Loucy (cell line): ENCODE measurements around the gene IRF2BPL.
A peak's percentile ranks its signal among the peaks of the same experiment; 100 is the strongest.

Experiments
- H2AFZ ChIP-seq: fragments of 200-600 bp; sonication (generic); 2 replicates; pipeline ENCODE4 v1.6.0; 2016; ENCODE audit warnings: antibody characterized with exemption, mild to moderate bottlenecking, low read length, moderate library complexity
- H3F3A ChIP-seq: fragments of 200-600 bp; 2 replicates; pipeline ENCODE4 v1.6.0; 2016; ENCODE audit warnings: antibody characterized with exemption, low read depth, mild to moderate bottlenecking
- H3K27me3 ChIP-seq: fragments of 200-600 bp; sonication (generic); 2 replicates; pipeline ENCODE4 v1.6.1; 2014; ENCODE audit warnings: low read length, mild to moderate bottlenecking; ENCODE audit not compliant: insufficient read depth, poor library complexity, severe bottlenecking
- H3K36me3 ChIP-seq: fragments of 200-600 bp; sonication (generic); 2 replicates; pipeline ENCODE4 v1.6.1; 2016; ENCODE audit warnings: low read length; ENCODE audit not compliant: insufficient read depth
- H3K4me1 ChIP-seq: fragments of 200-600 bp; sonication (generic); 2 replicates; pipeline ENCODE4 v1.5.1; 2014; ENCODE audit warnings: low read length, mild to moderate bottlenecking; ENCODE audit not compliant: insufficient read depth, poor library complexity, severe bottlenecking
- H3K4me2 ChIP-seq: fragments of 200-600 bp; sonication (generic); 2 replicates; pipeline ENCODE4 v1.6.0; 2014; ENCODE audit warnings: antibody characterized with exemption, low read length, low read depth, mild to moderate bottlenecking; ENCODE audit not compliant: poor library complexity, severe bottlenecking
- H3K4me3 ChIP-seq: fragments of 200-600 bp; sonication (generic); 2 replicates; pipeline ENCODE4 v1.5.1; 2014; ENCODE audit warnings: low read length, mild to moderate bottlenecking, mixed read lengths; ENCODE audit not compliant: poor library complexity, severe bottlenecking
- H3K79me2 ChIP-seq: fragments of 200-600 bp; sonication (generic); 2 replicates; pipeline ENCODE4 v1.6.1; 2014; ENCODE audit warnings: low read length; ENCODE audit not compliant: insufficient read depth
- H3K9ac ChIP-seq: fragments of 200-600 bp; sonication (generic); 2 replicates; pipeline ENCODE4 v1.6.0; 2014; ENCODE audit warnings: mild to moderate bottlenecking, low read depth, low read length, moderate library complexity; ENCODE audit not compliant: poor library complexity, severe bottlenecking
- H3K9me2 ChIP-seq: fragments of 200-600 bp; sonication (generic); replicated peaks from 2 replicates; pipeline ENCODE4 v1.6.1; 2016; ENCODE audit warnings: low read depth, low read length, mixed read lengths
- H3K9me3 ChIP-seq: fragments of 200-600 bp; sonication (generic); 2 replicates; pipeline ENCODE4 v1.6.1; 2014; ENCODE audit warnings: mild to moderate bottlenecking, antibody characterized with exemption, low read length, low read depth; ENCODE audit not compliant: insufficient read depth
- H4K20me1 ChIP-seq: fragments of 200-600 bp; sonication (generic); 2 replicates; pipeline ENCODE4 v1.6.0; 2014; ENCODE audit warnings: antibody characterized with exemption, low read length, mild to moderate bottlenecking; ENCODE audit not compliant: insufficient read depth, poor library complexity, severe bottlenecking
- EZH2phosphoT487 ChIP-seq: fragments of 200-600 bp; IDR thresholded peaks from 2 replicates; pipeline ENCODE4 v1.6.1; 2018; ENCODE audit warnings: antibody characterized with exemption, mild to moderate bottlenecking, moderate library complexity, borderline replicate concordance
- TF ChIP-seq, protein P1 (sequence below): fragments of 200-600 bp; sonication (generic); conservative IDR thresholded peaks from 2 replicates; pipeline ENCODE4 v1.5.1; 2014; ENCODE audit warnings: mild to moderate bottlenecking, antibody characterized with exemption, low read length

Gene IRF2BPL

GRCh38 chr14:77011245-77011644 is 17.3 kb downstream of the IRF2BPL start:
- no peak overlapping the region for H3K4me3 ChIP-seq
- H3K9me3 ChIP-seq, result no peaks in the 10 kb centered on the region
- peaks cover 20% of the 10 kb centered on the region for H3K4me1 ChIP-seq
- TF ChIP-seq, protein P1, sequence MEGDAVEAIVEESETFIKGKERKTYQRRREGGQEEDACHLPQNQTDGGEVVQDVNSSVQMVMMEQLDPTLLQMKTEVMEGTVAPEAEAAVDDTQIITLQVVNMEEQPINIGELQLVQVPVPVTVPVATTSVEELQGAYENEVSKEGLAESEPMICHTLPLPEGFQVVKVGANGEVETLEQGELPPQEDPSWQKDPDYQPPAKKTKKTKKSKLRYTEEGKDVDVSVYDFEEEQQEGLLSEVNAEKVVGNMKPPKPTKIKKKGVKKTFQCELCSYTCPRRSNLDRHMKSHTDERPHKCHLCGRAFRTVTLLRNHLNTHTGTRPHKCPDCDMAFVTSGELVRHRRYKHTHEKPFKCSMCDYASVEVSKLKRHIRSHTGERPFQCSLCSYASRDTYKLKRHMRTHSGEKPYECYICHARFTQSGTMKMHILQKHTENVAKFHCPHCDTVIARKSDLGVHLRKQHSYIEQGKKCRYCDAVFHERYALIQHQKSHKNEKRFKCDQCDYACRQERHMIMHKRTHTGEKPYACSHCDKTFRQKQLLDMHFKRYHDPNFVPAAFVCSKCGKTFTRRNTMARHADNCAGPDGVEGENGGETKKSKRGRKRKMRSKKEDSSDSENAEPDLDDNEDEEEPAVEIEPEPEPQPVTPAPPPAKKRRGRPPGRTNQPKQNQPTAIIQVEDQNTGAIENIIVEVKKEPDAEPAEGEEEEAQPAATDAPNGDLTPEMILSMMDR, result peak; percentile 24; the same call in 1 of the 2 replicates
- no peak for TF ChIP-seq EZH2phosphoT487
- no peaks in the 10 kb centered on the region for H3F3A ChIP-seq
- no peaks in the 10 kb centered on the region for H3K9me2 ChIP-seq
- no peak overlapping the region for H3K9ac ChIP-seq
- H3K4me2 ChIP-seq, result no peak overlapping the region
- no peaks in the 10 kb centered on the region for H3K79me2 ChIP-seq
- no peaks in the 10 kb centered on the region for H4K20me1 ChIP-seq
- no peaks in the 10 kb centered on the region for H3K36me3 ChIP-seq
- H3K27me3 ChIP-seq, result no peaks in the 10 kb centered on the region
- no peak overlapping the region for H2AFZ ChIP-seq

DNA sequence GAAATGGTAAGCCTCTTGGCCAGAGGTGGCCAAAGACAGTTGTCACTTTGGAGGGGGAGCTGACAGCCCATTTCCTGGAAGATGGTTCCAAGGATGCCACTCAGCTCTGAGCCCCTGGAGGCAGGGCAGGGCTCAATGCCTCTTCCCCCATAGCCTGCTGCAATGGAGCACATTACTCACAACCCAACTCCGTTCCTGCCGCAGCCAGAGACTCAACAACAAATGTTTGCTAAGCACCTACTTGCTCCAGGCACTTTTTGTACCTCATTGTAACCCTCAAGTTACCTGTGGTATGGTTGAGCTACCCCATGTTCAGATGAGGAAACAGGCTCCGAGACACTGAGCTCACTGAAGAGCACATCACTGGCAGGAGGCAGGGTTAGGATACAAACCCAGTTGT is 19.5 kb downstream of the IRF2BPL start:
- no peaks in the 10 kb centered on the region for H3K36me3 ChIP-seq
- H2AFZ ChIP-seq, result no peak overlapping the region
- H3K79me2 ChIP-seq, result no peaks in the 10 kb centered on the region
- no peaks in the 10 kb centered on the region for H3F3A ChIP-seq
- H3K4me3 ChIP-seq, result no peak overlapping the region
- no peak for TF ChIP-seq EZH2phosphoT487
- H4K20me1 ChIP-seq, result no peaks in the 10 kb centered on the region
- H3K9me2 ChIP-seq, result no peaks in the 10 kb centered on the region
- no peak overlapping the region for H3K9ac ChIP-seq
- H3K9me3 ChIP-seq, result no peaks in the 10 kb centered on the region
- peaks cover 35% of the 10 kb centered on the region for H3K4me1 ChIP-seq
- H3K27me3 ChIP-seq, result no peaks in the 10 kb centered on the region
- H3K4me2 ChIP-seq, result no peak overlapping the region

DNA sequence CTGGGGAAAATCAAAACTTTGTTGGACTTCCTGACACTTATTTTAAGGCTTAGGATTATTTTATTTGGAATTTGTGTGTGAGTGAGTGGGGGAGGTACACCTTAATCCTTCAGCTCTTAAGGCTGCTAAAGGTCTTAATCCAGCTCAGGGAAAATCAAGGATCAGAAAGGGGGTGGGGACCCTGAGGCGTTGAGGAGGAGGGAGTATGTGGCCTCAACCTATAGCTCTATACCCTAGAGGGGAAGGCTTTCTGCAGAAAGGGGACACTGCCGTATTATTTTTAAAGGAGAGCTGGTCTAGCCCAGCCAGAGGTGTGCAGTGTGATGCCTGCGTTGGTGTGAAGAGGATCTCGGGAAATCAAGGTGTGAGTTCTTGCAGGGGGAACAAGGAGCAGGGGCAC is 20.0 kb downstream of the IRF2BPL start:
- Histone ChIP-seq H3K9me3 (no peaks in the 10 kb centered on the region), H3K27me3 (no peaks in the 10 kb centered on the region), H3K9me2 (no peaks in the 10 kb centered on the region), H2AFZ (no peak overlapping the region), H3F3A (no peaks in the 10 kb centered on the region), H3K9ac (no peak overlapping the region), H3K4me3 (no peak overlapping the region), H4K20me1 (no peaks in the 10 kb centered on the region), H3K79me2 (no peaks in the 10 kb centered on the region), H3K36me3 (no peaks in the 10 kb centered on the region), H3K4me2 (no peak overlapping the region), H3K4me1 (peaks cover 40% of the 10 kb centered on the region)
- TF ChIP-seq, protein P1, result no peak
- TF ChIP-seq EZH2phosphoT487, result no peak

- H3K9me2 ChIP-seq, result no peaks in the 10 kb centered on the region
- H2AFZ ChIP-seq, result no peak overlapping the region
- H3K9ac ChIP-seq, result no peak overlapping the region
- H3K79me2 ChIP-seq, result no peaks in the 10 kb centered on the region
- no peak overlapping the region for H3K4me3 ChIP-seq
- peaks cover 40% of the 10 kb centered on the region for H3K4me1 ChIP-seq
- H4K20me1 ChIP-seq, result no peaks in the 10 kb centered on the region
- H3K36me3 ChIP-seq, result no peaks in the 10 kb centered on the region
- H3K9me3 ChIP-seq, result no peaks in the 10 kb centered on the region
- TF ChIP-seq EZH2phosphoT487, result no peak
- TF ChIP-seq, protein P1, result no peak
- H3F3A ChIP-seq, result no peaks in the 10 kb centered on the region
- H3K4me2 ChIP-seq, result no peak overlapping the region
- no peaks in the 10 kb centered on the region for H3K27me3 ChIP-seq
Observed at GRCh38 chr14:77007975-77008421, 20.5 kb downstream of the IRF2BPL start.
